Measurements from ENCODE around the gene SLC34A3.
"Not testable (repeated sequence)": the region's sequence is repeated elsewhere in the genome, so short reads cannot be mapped to it uniquely, and the experiment has no call there.

The SLC34A3 gene

GRCh38 chr9:137254624-137255447 lies 24.1 kb downstream of the SLC34A3 start, which contains the start of gene NELFB:
TSS of gene NELFB (plus strand) at chr9:137255327.
- TF ChIP-seq, protein P1, sequence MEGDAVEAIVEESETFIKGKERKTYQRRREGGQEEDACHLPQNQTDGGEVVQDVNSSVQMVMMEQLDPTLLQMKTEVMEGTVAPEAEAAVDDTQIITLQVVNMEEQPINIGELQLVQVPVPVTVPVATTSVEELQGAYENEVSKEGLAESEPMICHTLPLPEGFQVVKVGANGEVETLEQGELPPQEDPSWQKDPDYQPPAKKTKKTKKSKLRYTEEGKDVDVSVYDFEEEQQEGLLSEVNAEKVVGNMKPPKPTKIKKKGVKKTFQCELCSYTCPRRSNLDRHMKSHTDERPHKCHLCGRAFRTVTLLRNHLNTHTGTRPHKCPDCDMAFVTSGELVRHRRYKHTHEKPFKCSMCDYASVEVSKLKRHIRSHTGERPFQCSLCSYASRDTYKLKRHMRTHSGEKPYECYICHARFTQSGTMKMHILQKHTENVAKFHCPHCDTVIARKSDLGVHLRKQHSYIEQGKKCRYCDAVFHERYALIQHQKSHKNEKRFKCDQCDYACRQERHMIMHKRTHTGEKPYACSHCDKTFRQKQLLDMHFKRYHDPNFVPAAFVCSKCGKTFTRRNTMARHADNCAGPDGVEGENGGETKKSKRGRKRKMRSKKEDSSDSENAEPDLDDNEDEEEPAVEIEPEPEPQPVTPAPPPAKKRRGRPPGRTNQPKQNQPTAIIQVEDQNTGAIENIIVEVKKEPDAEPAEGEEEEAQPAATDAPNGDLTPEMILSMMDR (conservative IDR thresholded peaks at IDR 0.05; ENCODE audit: low read depth, low read length): no peak
- no peak for DNase-seq (ENCODE audit: low read depth)
- peak within 1 kb of the TSS; percentile 89 for H3K4me3 ChIP-seq (ENCODE audit: low read length)

GRCh38 chr9:137255448-137256114 lies 24.9 kb downstream of the SLC34A3 start:
- DNase-seq (ENCODE audit: low read depth): no peak
- H3K4me3 ChIP-seq (ENCODE audit: low read length): peak overlapping the region; percentile 89
- TF ChIP-seq, protein P1 (conservative IDR thresholded peaks at IDR 0.05; ENCODE audit: low read depth, low read length): no peak

DNA sequence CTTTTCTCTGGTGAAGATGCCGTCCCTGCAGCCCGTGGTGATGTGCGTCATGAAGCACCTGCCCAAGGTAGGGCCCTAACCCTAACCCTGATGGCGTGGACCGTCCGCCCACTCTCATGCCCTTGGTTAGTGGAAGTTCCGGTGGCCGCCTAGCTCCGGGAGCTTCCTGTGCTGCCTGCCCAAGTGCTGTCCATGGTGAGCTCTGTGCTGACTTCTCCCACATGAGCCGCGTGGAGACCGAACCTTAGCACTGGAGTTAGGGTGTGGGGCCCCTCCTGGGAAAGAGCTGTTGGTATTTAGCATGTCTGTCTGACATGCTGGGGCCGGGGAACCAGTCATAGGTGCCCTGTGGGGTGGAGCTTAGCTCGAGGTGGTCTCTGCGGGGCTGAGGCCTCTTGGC lies 25.7 kb downstream of the SLC34A3 start:
- TF ChIP-seq, protein P1 (conservative IDR thresholded peaks at IDR 0.05; ENCODE audit: low read depth, low read length): no peak
- no peak for DNase-seq (ENCODE audit: low read depth)
- H3K4me3 ChIP-seq (ENCODE audit: low read length): peak overlapping the region; percentile 89

DNA sequence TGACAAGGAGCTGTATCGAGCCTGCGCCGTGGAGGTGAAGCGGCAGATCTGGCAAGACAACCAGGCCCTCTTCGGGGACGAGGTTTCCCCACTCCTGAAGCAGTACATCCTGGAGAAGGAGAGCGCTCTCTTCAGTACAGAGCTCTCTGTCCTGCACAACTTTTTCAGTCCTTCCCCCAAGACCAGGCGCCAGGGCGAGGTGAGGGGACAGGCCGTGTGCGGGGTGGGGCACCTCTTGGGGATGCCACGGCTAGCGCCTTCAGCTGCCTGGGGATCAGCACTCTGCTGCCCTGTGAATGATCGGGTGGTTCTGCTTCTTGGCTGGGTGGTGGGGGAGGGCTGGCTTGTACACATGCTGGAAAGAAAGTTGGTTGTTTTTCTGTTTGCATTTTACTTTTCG lies 26.2 kb downstream of the SLC34A3 start:
- no peak overlapping the region for H3K4me3 ChIP-seq (ENCODE audit: low read length)
- TF ChIP-seq, protein P1 (conservative IDR thresholded peaks at IDR 0.05; ENCODE audit: low read depth, low read length): no peak
- no peak for DNase-seq (ENCODE audit: low read depth)

GRCh38 chr9:137262173-137262908 lies 31.6 kb downstream of the SLC34A3 start:
- TF ChIP-seq, protein P1 (conservative IDR thresholded peaks at IDR 0.05; ENCODE audit: low read depth, low read length): peak; percentile 49
- H3K4me3 ChIP-seq (ENCODE audit: low read length); DNase-seq (ENCODE audit: low read depth): not testable (repeated sequence)

DNA sequence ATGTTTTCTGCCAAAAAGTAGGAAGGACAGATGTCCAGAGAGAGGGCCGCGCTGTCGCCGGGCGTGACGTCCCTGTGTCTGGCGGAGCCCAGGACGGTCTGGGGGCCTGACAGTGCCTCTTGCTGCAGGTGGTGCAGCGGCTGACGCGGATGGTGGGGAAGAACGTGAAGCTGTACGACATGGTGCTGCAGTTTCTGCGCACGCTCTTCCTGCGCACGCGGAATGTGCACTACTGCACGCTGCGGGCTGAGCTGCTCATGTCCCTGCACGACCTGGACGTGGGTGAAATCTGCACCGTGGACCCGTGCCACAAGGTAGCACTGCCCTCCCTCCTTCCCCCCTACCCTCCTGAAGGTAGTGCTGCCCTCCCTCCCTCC lies 32.2 kb downstream of the SLC34A3 start:
- TF ChIP-seq, protein P1 (conservative IDR thresholded peaks at IDR 0.05; ENCODE audit: low read depth, low read length): no peak
- H3K4me3 ChIP-seq (ENCODE audit: low read length): no peak overlapping the region
- DNase-seq (ENCODE audit: low read depth): no peak

Measured in retinal pigment epithelial cell (primary cell).